IPS-18c (cell line): ENCODE data around the gene ZPBP.

Experiments
- H3K4me3 ChIP-seq: 2 replicates; pipeline ENCODE4 v1.7.0; 2013; ENCODE audit warnings: low read depth, mild to moderate bottlenecking, low read length, moderate library complexity; ENCODE audit not compliant: insufficient read depth
- H3K9me3 ChIP-seq: one replicate; pipeline ENCODE4 v1.6.1; 2013; ENCODE audit warnings: mild to moderate bottlenecking, low read length, moderate library complexity; ENCODE audit not compliant: control insufficient read depth, insufficient read depth

The ZPBP gene

GRCh38 chr7:49911909-49912308, 181.1 kb downstream of the ZPBP start:
- no peaks in the 10 kb centered on the region for H3K9me3 ChIP-seq
- no peak overlapping the region for H3K4me3 ChIP-seq

DNA sequence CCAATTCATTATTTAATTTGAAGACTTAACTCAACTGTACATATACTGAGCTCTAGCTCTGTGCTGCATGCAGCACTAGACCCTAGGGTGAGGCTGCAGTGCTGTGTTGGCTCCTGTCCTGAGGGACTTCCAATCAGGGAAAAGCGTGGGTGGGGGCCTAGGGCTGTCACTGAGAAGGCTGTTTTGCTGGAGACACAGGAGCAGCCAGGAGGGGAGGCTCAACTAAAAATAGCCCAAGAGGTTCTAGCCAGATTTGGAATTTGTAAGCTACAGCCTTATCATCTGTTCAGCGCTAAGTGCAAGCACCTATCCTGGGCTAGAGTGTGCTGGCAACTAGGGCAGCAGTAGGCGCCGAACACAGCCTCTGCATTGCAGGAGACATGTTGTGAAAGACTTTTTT, 198.5 kb downstream of the ZPBP start:
- H3K4me3 ChIP-seq = no peak overlapping the region
- peaks cover 2% of the 10 kb centered on the region for H3K9me3 ChIP-seq

- H3K9me3 ChIP-seq = peaks cover 2% of the 10 kb centered on the region
Observed at GRCh38 chr7:49893131-49893530, 199.9 kb downstream of the ZPBP start.

GRCh38 chr7:49892481-49892880, 200.6 kb downstream of the ZPBP start:
- H3K9me3 ChIP-seq = peaks cover 2% of the 10 kb centered on the region

More at GRCh38 chr7:49893131-49893530, 199.9 kb downstream of the ZPBP start:
- H3K4me3 ChIP-seq = no peak overlapping the region

More at GRCh38 chr7:49892481-49892880, 200.6 kb downstream of the ZPBP start:
- no peak overlapping the region for H3K4me3 ChIP-seq
